B cell (primary cell): ENCODE data around the gene PSMB5.

Experiments used
- EZH2 ChIP-seq: IDR thresholded peaks from 2 replicates; pipeline ENCODE4 v1.6.1; 2012; ENCODE audit warnings: borderline replicate concordance, low read depth, mild to moderate bottlenecking, moderate library complexity, low read length; ENCODE audit not compliant: insufficient read depth, poor library complexity, severe bottlenecking
- TF ChIP-seq, protein P1 (sequence below): fragments of 200-600 bp; IDR thresholded peaks from one replicate; pipeline ENCODE4 v1.8.0; 2022; ENCODE audit warnings: antibody characterized with exemption, mild to moderate bottlenecking

DNA sequence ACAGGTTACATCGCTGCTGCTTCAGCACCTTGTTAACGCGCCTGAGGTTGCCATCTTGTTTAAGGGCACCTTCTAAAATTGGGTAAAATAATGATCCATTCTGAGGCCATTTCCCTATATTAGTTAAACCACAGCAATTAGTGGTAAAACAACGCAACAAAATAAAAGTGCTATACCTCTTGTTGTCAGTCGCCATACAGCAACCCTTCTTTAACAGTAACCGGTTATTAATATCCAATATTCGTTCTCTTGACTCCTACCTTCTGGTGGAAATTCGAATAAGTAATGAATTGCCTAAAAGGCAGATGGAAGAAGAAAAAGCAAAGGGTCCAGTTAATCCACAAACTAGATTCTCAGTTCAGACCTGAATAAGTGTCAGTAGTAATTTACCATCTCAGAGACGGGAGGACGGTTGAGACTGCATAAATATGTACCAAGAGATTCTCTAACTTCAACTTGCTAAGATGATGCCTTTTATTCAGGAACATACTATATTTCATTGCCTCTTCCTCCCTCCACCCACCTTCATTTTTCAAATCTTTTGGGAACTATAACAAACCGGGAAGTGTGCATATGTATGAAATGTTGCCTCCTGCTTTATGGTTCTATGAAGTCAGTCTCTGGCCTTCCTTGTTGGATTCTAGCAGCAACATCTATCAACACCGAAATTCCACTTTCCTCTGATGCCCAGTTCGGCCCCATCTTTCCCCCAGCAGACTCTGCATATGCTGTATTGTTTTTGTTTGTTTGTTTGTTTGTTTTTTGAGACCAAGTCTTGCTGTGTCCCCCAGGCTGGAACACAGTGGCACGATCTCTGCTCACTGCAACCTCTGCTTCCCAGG lies 824 bp upstream of the PSMB5 start:
- TF ChIP-seq, protein P1, sequence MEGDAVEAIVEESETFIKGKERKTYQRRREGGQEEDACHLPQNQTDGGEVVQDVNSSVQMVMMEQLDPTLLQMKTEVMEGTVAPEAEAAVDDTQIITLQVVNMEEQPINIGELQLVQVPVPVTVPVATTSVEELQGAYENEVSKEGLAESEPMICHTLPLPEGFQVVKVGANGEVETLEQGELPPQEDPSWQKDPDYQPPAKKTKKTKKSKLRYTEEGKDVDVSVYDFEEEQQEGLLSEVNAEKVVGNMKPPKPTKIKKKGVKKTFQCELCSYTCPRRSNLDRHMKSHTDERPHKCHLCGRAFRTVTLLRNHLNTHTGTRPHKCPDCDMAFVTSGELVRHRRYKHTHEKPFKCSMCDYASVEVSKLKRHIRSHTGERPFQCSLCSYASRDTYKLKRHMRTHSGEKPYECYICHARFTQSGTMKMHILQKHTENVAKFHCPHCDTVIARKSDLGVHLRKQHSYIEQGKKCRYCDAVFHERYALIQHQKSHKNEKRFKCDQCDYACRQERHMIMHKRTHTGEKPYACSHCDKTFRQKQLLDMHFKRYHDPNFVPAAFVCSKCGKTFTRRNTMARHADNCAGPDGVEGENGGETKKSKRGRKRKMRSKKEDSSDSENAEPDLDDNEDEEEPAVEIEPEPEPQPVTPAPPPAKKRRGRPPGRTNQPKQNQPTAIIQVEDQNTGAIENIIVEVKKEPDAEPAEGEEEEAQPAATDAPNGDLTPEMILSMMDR: no peak
- TF ChIP-seq EZH2: no peak
